CD4-positive, CD25-positive, alpha-beta regulatory T cell (primary cell): ENCODE measurements around the gene COMMD3. TPM values are rescaled to one million over a fixed set of nuclear protein-coding genes. Genes with fewer than 3 reads are reported as not detected.
"Not testable (repeated sequence)": the region's sequence is repeated elsewhere in the genome, so short reads cannot be mapped to it uniquely, and the experiment has no call there.

Experiments used
- ATAC-seq, 2 donors: fragments of 150-1000 bp; cut with Tn5 transposase; one replicate each; pipeline ENCODE4 v1.10.0; 2021; ENCODE audit warnings: low read depth in 2 of 2, moderate number of reproducible peaks in 2 of 2, moderate library complexity in 1 of 2
- DNase-seq, 3 donors: peaks; one replicate each; pipeline versions ENCODE4 v3.0.0 to v3.0.0-alpha.2; 2012 to 2022; ENCODE audit warnings: mixed read lengths in 1 of 3
- H3K27ac ChIP-seq: one replicate; pipeline ENCODE4 v1.7.0; 2013; ENCODE audit warnings: mild to moderate bottlenecking, low read length; ENCODE audit not compliant: insufficient read depth, poor library complexity, severe bottlenecking
- H3K27me3 ChIP-seq: one replicate; pipeline ENCODE4 v1.7.0; 2013; ENCODE audit warnings: low read length; ENCODE audit not compliant: control insufficient read depth, insufficient read depth
- H3K36me3 ChIP-seq: one replicate; pipeline ENCODE4 v1.7.0; 2013; ENCODE audit warnings: mild to moderate bottlenecking, low read length, moderate library complexity; ENCODE audit not compliant: control insufficient read depth, insufficient read depth
- H3K4me1 ChIP-seq: 2 replicates; pipeline ENCODE4 v1.7.0; 2013; ENCODE audit warnings: mild to moderate bottlenecking, low read length; ENCODE audit not compliant: insufficient read depth, control insufficient read depth, poor library complexity, severe bottlenecking
- H3K4me3 ChIP-seq: one replicate; pipeline ENCODE4 v1.7.0; 2013; ENCODE audit warnings: low read depth, mild to moderate bottlenecking, low read length, moderate library complexity
- H3K9me3 ChIP-seq, 2 experiments: 1 replicate in 1 of 2; 2 replicates in 1 of 2; pipeline ENCODE4 v1.7.0; 2013; ENCODE audit warnings: low read length in 2 of 2, mild to moderate bottlenecking in 1 of 2, moderate library complexity in 1 of 2; ENCODE audit not compliant: control insufficient read depth in 2 of 2
- H3K27ac Mint-ChIP-seq, 3 donors: one replicate each; pipeline ENCODE4 v1.8.0; 2020 to 2022; ENCODE audit warnings: mild to moderate bottlenecking in 3 of 3, mixed read lengths in 3 of 3, moderate library complexity in 2 of 3
- H3K27me3 Mint-ChIP-seq: one replicate; pipeline ENCODE4 v1.8.0; 2022; ENCODE audit warnings: mild to moderate bottlenecking, mixed read lengths
- H3K36me3 Mint-ChIP-seq: one replicate; pipeline ENCODE4 v1.8.0; 2020; ENCODE audit warnings: mixed read lengths
- H3K4me1 Mint-ChIP-seq, 4 donors: one replicate each; pipeline ENCODE4 v1.8.0; 2020 to 2022; ENCODE audit warnings: mixed read lengths in 4 of 4, mild to moderate bottlenecking in 1 of 4
- H3K4me3 Mint-ChIP-seq, 4 donors: one replicate each; pipeline ENCODE4 v1.8.0; 2020 to 2022; ENCODE audit warnings: mild to moderate bottlenecking in 4 of 4, mixed read lengths in 4 of 4, moderate library complexity in 3 of 4
- H3K9me3 Mint-ChIP-seq, 7 donors: one replicate each; pipeline ENCODE4 v1.8.0; 2020 to 2022; ENCODE audit warnings: mixed read lengths in 7 of 7, mild to moderate bottlenecking in 3 of 7, moderate library complexity in 2 of 7
- polyA plus RNA-seq, 4 donors: library from polyadenylated mRNA; unstranded; fragments of 300-500 nt; fragmentation: Illumina TruSeq; gene quantifications; one replicate each; pipeline ENCODE4 v1.2.3, GENCODE V29; 2021
- total RNA-seq: library from RNA; stranded (reverse); gene quantifications from one replicate; pipeline ENCODE4 v1.2.3, GENCODE V29; 2022

The COMMD3 gene
- total and polyA plus RNA-seq, 5 donors from 2014 or later: 30.6 to 99.8 (median 87.7) TPM

DNA sequence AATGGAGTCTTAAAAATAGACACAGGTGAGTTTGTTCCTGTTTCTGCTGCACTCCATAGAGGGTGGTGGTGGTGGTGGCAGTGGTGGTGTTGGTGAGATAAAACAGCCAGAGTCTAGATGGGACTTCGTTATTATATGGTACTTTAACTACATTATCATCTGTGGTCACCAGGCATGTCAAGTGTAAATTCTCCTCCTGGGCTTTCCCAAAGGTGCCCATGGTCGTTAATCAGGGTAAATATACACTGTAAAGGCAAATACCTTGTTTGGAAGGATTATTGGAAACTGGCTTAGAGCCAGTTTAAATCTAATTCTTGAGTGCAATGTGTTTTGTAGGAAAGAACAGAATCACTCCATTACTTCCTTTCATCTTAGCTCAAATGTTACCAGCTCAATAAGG lies 21.5 kb upstream of the COMMD3 start:
- no peak overlapping the region for H3K27ac Mint-ChIP-seq
- no peak overlapping the region for H3K4me3 Mint-ChIP-seq
- Histone ChIP-seq H3K36me3 (no peaks in the 10 kb centered on the region), H3K9me3 (no peaks in the 10 kb centered on the region), H3K4me3 (no peak overlapping the region), H3K4me1 (no peaks in the 10 kb centered on the region), H3K27ac (no peak overlapping the region), H3K27me3 (peaks cover 3% of the 10 kb centered on the region)
- H3K4me1 Mint-ChIP-seq: no peaks in the 10 kb centered on the region
- peaks cover 45% of the 10 kb centered on the region for H3K27me3 Mint-ChIP-seq
- H3K36me3 Mint-ChIP-seq: no peaks in the 10 kb centered on the region
- H3K9me3 Mint-ChIP-seq: peaks cover 0 to 2% (median 0%) of the 10 kb centered on the region in 7 donors
- ATAC-seq (no peak), DNase-seq (no peak)

DNA sequence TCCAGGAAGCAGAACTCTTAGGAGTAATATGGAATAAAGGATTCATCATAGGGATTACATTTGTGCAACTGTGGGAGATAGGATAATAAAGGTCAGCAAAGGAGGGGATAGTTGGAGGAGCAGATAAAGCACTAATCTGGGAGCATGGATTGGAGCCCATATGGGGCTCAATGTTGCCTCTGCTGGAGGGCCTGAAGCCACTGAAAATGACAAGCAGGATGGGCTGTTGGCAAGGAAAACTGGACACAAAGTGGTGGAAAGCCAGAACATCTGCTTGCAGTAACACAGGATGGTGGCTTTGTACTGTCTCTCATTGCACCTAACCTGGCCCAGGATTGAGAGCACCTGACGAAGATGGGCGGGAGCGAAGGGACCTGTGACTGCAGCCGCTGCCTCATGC lies 15.0 kb upstream of the COMMD3 start:
- H3K36me3 ChIP-seq: no peaks in the 10 kb centered on the region
- H3K27me3 ChIP-seq: peaks cover 4% of the 10 kb centered on the region
- ATAC-seq: no peak
- H3K27ac Mint-ChIP-seq: peak overlapping the region in 1 of 3 donors; percentile 48
- no peak overlapping the region for H3K4me3 ChIP-seq
- H3K9me3 ChIP-seq: no peaks in the 10 kb centered on the region
- H3K27ac ChIP-seq: no peak overlapping the region
- peaks cover 0 to 5% (median 0%) of the 10 kb centered on the region in 7 donors for H3K9me3 Mint-ChIP-seq
- no peak for DNase-seq
- peaks cover 30% of the 10 kb centered on the region for H3K27me3 Mint-ChIP-seq
- H3K4me3 Mint-ChIP-seq: no peak overlapping the region
- no peaks in the 10 kb centered on the region for H3K36me3 Mint-ChIP-seq
- no peaks in the 10 kb centered on the region for H3K4me1 Mint-ChIP-seq
- H3K4me1 ChIP-seq: no peaks in the 10 kb centered on the region

DNA sequence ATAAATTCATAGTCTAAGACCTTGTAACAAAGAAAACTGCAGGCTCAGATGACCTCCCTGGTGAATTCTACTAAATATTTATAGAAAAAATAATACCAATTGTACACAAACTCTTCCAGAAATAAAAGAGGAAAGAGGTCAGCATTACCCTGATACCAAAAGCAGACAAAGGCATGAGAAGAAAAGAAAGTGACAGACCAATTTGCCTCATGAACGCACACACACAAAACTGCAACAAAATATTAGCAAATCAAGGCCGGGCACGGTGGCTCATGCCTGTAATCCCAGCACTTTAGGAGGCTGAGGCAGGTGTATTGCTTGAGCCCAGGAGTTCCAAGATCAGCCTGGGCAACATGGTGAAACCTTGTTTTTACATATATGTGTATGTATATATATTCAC lies 12.7 kb upstream of the COMMD3 start:
- Histone ChIP-seq H3K36me3 (no peaks in the 10 kb centered on the region), H3K27me3 (peaks cover 4% of the 10 kb centered on the region), H3K4me1 (no peaks in the 10 kb centered on the region), H3K4me3 (no peak overlapping the region), H3K27ac (no peak overlapping the region), H3K9me3 (no peaks in the 10 kb centered on the region)
- H3K27ac Mint-ChIP-seq: no peak overlapping the region
- H3K9me3 Mint-ChIP-seq: peaks cover 0 to 5% (median 0%) of the 10 kb centered on the region in 7 donors
- ATAC-seq (no peak), DNase-seq (no peak)
- H3K4me3 Mint-ChIP-seq: no peak overlapping the region
- H3K4me1 Mint-ChIP-seq: no peaks in the 10 kb centered on the region
- no peaks in the 10 kb centered on the region for H3K36me3 Mint-ChIP-seq
- peaks cover 13% of the 10 kb centered on the region for H3K27me3 Mint-ChIP-seq

DNA sequence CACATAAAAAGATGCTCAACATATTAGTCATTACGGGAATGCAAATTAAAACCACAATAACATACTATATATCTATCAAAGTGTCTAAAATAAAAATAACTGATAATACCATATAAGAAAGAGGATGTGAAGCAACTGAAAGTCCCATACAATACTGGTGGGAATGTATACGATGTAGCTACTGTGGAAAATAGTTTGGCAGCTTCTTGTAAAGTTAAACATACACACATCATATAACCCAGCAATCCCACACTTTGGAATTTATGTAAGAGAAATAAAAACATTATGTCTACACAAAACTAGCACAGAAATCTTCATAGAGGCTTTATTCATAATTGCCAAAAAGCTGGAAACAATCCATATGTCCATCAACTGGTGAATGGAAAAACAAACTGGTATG lies 10.5 kb upstream of the COMMD3 start:
- Mint-ChIP-seq H3K27ac (no peak overlapping the region), H3K9me3 (peaks cover 0 to 5% (median 0%) of the 10 kb centered on the region in 7 donors), H3K27me3 (peaks cover 2% of the 10 kb centered on the region), H3K36me3 (no peaks in the 10 kb centered on the region), H3K4me3 (no peak overlapping the region), H3K4me1 (no peaks in the 10 kb centered on the region)
- Histone ChIP-seq H3K9me3 (no peaks in the 10 kb centered on the region), H3K4me1 (no peaks in the 10 kb centered on the region), H3K27me3 (peaks cover 3% of the 10 kb centered on the region), H3K27ac (no peak overlapping the region), H3K36me3 (no peaks in the 10 kb centered on the region), H3K4me3 (no peak overlapping the region)
- no peak for ATAC-seq
- DNase-seq: no peak

DNA sequence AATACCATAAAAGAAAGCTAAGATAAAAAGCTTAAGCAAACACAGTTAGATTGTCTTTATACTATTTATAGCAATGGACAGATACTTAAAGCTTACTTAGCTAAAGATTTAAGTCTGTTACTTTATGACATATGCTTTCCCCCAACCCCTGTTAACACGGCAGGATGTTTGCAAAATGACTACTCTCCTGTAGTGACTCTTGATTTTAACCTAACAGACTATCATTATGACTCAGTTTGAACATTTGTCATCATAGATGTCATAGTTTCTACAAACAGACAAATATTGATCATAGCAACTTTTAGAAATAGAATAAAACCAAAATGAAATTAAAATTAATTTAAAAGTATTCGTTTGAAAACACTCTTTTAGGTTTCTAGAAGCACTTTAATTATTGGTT lies 7.8 kb upstream of the COMMD3 start:
- Histone ChIP-seq H3K36me3 (no peaks in the 10 kb centered on the region), H3K27ac (no peak overlapping the region), H3K27me3 (peaks cover 3% of the 10 kb centered on the region), H3K4me3 (no peak overlapping the region), H3K4me1 (no peaks in the 10 kb centered on the region), H3K9me3 (no peaks in the 10 kb centered on the region)
- Mint-ChIP-seq H3K27me3 (peaks cover 7% of the 10 kb centered on the region), H3K27ac (no peak overlapping the region), H3K36me3 (no peaks in the 10 kb centered on the region), H3K4me1 (no peaks in the 10 kb centered on the region), H3K4me3 (no peak overlapping the region), H3K9me3 (peaks cover 0 to 5% (median 0%) of the 10 kb centered on the region in 7 donors)
- peak; percentile 7 to 82 (median 31) for DNase-seq
- peak; percentile 55 to 58 for ATAC-seq

DNA sequence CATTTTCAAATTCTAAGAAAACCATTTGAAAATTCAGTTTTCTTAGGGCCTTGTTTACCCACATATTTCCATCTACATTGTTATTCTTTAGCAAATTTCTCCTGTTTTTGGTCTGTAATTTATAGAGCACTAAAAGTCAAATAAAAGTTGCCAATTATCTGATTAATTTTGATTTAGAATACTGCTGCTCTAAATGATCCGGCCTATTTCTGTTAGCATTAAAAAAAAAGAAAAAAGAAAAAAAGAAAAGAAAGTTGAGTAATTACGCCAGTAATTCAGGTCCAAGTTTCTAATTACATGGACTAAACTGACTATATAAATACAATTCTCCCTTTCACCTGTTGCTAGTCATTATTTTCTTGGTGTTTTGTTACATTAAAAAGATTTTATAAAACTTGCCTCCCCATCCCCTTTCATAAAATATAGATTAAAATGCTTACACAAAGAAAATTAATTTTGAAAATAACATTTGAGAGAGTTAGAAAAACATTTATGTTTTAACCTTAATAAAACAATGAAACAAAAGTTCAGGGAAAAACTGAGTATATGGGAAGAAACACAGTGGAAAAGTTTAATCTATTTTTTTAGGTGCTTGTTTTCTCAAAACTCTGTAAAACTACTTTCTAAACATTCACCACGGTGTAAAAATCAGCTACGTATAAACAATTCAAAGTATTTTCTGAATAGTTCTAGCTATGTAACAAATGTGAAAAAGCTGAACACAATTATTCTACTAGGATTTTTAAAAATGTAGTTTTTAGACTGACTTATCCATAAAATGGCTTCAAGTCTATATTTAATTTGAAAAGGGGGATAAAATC lies 6.8 kb upstream of the COMMD3 start:
- H3K27ac ChIP-seq: no peak overlapping the region
- no peak overlapping the region for H3K4me3 Mint-ChIP-seq
- no peaks in the 10 kb centered on the region for H3K4me1 Mint-ChIP-seq
- no peaks in the 10 kb centered on the region for H3K36me3 ChIP-seq
- ATAC-seq: no peak
- H3K27ac Mint-ChIP-seq: no peak overlapping the region
- no peaks in the 10 kb centered on the region for H3K9me3 ChIP-seq
- H3K4me3 ChIP-seq: no peak overlapping the region
- peaks cover 7% of the 10 kb centered on the region for H3K27me3 Mint-ChIP-seq
- H3K9me3 Mint-ChIP-seq: no peaks in the 10 kb centered on the region
- H3K4me1 ChIP-seq: no peaks in the 10 kb centered on the region
- no peaks in the 10 kb centered on the region for H3K27me3 ChIP-seq
- DNase-seq: no peak
- no peaks in the 10 kb centered on the region for H3K36me3 Mint-ChIP-seq

DNA sequence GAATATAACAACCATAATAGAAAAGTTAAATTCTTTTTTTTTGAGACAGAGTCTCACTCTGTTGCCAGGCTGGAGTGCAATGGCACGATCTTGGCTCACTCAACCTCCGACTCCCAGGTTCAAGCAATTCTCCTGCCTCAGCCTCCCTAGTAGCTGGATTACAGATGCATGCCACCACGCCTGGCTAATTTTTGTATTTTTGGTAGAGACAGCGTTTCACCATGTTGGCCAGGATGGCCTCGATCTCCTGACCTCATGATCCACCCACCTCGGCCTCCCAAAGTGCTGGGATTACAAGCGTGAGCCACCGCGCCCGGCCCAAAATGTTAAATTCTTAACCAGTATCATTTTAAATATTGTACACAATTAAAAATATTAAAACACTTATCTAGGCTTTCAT lies 6.2 kb upstream of the COMMD3 start:
- H3K4me1 ChIP-seq, H3K36me3 Mint-ChIP-seq, H3K4me1 Mint-ChIP-seq: not testable (repeated sequence)

DNA sequence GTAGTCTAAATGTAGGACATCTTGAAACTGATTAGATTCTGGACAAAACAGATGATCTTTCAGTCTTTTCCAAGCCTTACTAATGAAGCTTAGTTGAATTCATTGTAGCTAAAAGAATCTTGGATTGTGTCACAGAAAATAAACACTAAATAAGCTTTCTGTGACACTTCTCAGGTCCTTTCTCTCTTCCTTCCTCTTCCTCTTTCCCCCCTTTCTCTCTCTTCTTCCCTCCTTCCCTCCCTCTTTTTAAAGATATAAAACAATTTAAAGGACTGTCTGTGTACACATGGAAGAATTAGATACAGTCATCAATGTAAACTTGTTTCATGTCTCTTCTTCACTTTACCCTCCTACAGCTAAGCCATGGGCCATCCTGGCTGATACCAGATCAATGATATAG lies 5.3 kb upstream of the COMMD3 start:
- no peak for ATAC-seq
- no peak overlapping the region for H3K4me3 ChIP-seq
- H3K9me3 ChIP-seq: no peaks in the 10 kb centered on the region
- H3K27ac Mint-ChIP-seq: no peak overlapping the region
- no peaks in the 10 kb centered on the region for H3K36me3 ChIP-seq
- peaks cover 0 to 2% (median 0%) of the 10 kb centered on the region in 7 donors for H3K9me3 Mint-ChIP-seq
- peaks cover 13% of the 10 kb centered on the region for H3K27me3 Mint-ChIP-seq
- no peak overlapping the region for H3K27ac ChIP-seq
- H3K36me3 Mint-ChIP-seq: no peaks in the 10 kb centered on the region
- H3K4me3 Mint-ChIP-seq: no peak overlapping the region
- no peaks in the 10 kb centered on the region for H3K27me3 ChIP-seq
- peaks cover 8% of the 10 kb centered on the region for H3K4me1 ChIP-seq
- no peak for DNase-seq
- peaks cover 0 to 13% (median 10%) of the 10 kb centered on the region in 4 donors for H3K4me1 Mint-ChIP-seq

More for the DNA sequence above, 6.2 kb upstream of the COMMD3 start:
- not testable (repeated sequence) for H3K27me3 ChIP-seq, H3K36me3 ChIP-seq, H3K4me3 Mint-ChIP-seq, H3K9me3 ChIP-seq, DNase-seq, ATAC-seq, H3K27ac ChIP-seq, H3K4me3 ChIP-seq, H3K9me3 Mint-ChIP-seq, H3K27ac Mint-ChIP-seq
- peaks cover 10% of the 10 kb centered on the region for H3K27me3 Mint-ChIP-seq
